GM19455 (cell line): ENCODE measurements around the gene EIF5.

Experiments
- ATAC-seq: cut with Tn5 transposase; IDR thresholded peaks from one replicate; pipeline ENCODE4 v1.9.1; 2021; ENCODE audit not compliant: unreplicated experiment

EIF5 gene

DNA sequence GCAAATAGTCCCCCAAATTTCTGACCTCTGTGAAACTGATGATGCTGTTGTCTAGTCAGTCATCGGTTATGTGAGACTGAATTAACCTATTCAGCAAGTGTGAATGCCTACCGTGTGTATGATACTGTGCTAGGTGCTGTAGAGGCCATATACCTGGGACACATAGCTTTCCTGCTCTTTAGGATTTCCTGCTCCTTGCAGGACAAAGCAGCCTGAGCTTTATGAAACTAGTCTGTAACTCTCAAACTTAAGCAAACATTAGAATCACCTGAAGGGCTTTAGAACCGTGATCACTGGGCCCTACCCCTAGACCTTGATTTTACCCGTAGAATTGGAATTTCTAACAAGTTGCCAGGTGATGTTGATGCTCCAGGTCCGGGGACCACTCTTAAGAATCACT lies 58.1 kb downstream of the EIF5 start:
- no peak for ATAC-seq

DNA sequence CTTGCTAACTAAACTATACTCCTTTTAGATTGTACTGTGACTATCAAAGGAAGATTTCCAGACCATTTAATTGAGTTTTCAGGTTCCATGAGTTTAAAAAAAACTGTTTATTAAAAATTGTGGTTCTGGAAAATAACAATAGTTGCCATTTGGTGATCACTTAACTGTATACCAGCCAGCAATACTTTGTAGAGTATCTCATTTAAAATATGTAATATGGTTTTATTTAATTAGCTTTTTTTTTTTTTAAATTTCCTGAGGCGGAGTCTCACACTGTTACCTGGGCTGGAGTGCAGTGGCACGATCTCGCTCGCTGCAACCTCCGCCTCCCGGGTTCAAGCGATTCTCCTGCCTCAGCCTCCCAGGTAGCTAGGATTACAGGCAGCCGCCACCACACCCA lies 58.5 kb downstream of the EIF5 start:
- ATAC-seq = no peak

GRCh38 chr14:103393070-103393469 lies 59.0 kb downstream of the EIF5 start:
- no peak for ATAC-seq

- ATAC-seq = no peak
Observed at GRCh38 chr14:103393676-103394626, 59.9 kb downstream of the EIF5 start.
